ENCODE results near the gene CACYBP. TPM values are rescaled to one million over a fixed set of nuclear protein-coding genes. Genes with fewer than 3 reads are reported as not detected.

The CACYBP gene
- polyA plus RNA-seq, 2 of the 4 experiments (the other 2 are of a cell fraction) = 151 to 253 TPM

DNA sequence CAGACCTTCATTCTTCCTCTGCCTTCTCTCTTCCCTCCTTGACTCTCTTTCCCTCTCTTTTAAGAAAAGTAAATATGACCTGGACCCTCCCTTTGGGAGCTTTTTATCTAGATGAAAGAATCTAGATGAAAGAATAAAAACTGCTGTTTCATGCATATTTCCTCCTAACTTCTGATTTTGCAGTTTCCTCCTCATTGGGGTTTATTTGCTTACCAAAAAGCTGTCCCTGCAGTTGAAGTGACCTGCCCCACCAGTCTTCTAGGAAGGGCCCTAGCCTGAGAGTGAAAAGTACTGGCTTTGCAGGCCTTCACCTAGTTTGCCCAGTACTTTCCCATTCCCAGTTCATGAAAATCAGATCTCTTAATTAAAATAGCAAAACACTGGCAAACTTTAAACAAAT, 28.3 kb upstream of the CACYBP start:
- DNase-seq (ENCODE audit: low read depth in 1 of 2, low spot score in 1 of 2) = no peak
- no peak for FAIRE-seq
- Histone ChIP-seq H3K4me2 (no peak overlapping the region), H3K27ac (no peak overlapping the region), H3K9me3 (no peaks in the 10 kb centered on the region), H3K4me1 (peaks cover 14% of the 10 kb centered on the region), H3K4me3 (no peak overlapping the region)
- CTCF ChIA-PET = interaction anchor here (0.7 to 1.1 kb wide), 2 partner anchors 9 to 15 kb away, joined by 3 to 4 read pairs; no protein-coding TSS in a partner anchor
- ATAC-seq = no peak
- no peak for TF ChIP-seq FOSB (CRISPR knock-in tag; IDR thresholded peaks at IDR 0.05)
- POLR2A ChIA-PET = interaction anchor here (1.1 kb wide), 1 partner anchor 28 kb away, joined by 6 read pairs; the partner anchor contains the start of gene CACYBP

DNA sequence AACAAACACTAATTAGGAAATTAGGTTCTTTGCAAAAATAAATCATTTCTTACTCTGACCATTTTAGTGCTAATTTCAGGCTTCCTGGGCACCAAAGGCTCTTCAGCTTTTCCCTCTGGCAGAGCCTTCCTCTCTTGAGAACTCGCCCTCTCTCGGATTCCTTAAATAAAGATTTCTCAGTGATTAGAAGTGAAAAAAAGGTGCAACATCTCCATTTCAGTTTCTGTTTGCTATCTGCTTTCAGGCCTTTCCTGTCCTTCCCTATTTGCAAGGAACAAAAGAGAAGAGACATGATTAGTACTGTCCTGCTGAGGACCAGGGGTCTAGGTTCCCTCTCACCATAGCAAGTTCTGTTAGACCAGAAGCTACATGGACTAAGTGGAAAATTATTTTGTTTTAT, 27.8 kb upstream of the CACYBP start:
- peaks cover 18% of the 10 kb centered on the region for H3K4me1 ChIP-seq
- no peak overlapping the region for H3K4me3 ChIP-seq
- ATAC-seq (no peak), FAIRE-seq (no peak), DNase-seq (ENCODE audit: low read depth in 1 of 2, low spot score in 1 of 2) (no peak)
- 94% methylated on average over 2 of the region's 2 CpGs for whole genome bisulfite sequencing (ENCODE audit: missing lambda C conversion rate)
- POLR2A ChIA-PET = interaction anchor here (1.1 kb wide), 1 partner anchor 27 kb away, joined by 6 read pairs; the partner anchor contains the start of gene CACYBP
- CTCF ChIA-PET = interaction anchor here (0.7 to 1.1 kb wide), 2 partner anchors 9 to 15 kb away, joined by 3 to 4 read pairs; no protein-coding TSS in a partner anchor
- H3K9me3 ChIP-seq = no peaks in the 10 kb centered on the region
- H3K27ac ChIP-seq = no peak overlapping the region
- TF ChIP-seq SREBF2 (IDR thresholded peaks at IDR 0.05) = no peak
- TF ChIP-seq BHLHE40 (IDR thresholded peaks at IDR 0.05; ENCODE audit: low read depth, low read length) = no peak
- TF ChIP-seq SMC3 (IDR thresholded peaks at IDR 0.05) = no peak
- TF ChIP-seq PHF8 (IDR thresholded peaks at IDR 0.05; ENCODE audit: borderline replicate concordance, low read depth) = no peak
- no peak for TF ChIP-seq NFE2L2 (conservative IDR thresholded peaks at IDR 0.05; ENCODE audit: low read length)
- TF ChIP-seq, protein P1, sequence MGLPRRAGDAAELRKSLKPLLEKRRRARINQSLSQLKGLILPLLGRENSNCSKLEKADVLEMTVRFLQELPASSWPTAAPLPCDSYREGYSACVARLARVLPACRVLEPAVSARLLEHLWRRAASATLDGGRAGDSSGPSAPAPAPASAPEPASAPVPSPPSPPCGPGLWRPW (IDR thresholded peaks at IDR 0.05) = no peak
- TF ChIP-seq RNF2 (IDR thresholded peaks at IDR 0.05; ENCODE audit: borderline replicate concordance, low read depth) = no peak
- no peak for TF ChIP-seq HOXB13 (CRISPR knock-in tag; IDR thresholded peaks at IDR 0.05; ENCODE audit: low read depth)
- TF ChIP-seq, protein P2, sequence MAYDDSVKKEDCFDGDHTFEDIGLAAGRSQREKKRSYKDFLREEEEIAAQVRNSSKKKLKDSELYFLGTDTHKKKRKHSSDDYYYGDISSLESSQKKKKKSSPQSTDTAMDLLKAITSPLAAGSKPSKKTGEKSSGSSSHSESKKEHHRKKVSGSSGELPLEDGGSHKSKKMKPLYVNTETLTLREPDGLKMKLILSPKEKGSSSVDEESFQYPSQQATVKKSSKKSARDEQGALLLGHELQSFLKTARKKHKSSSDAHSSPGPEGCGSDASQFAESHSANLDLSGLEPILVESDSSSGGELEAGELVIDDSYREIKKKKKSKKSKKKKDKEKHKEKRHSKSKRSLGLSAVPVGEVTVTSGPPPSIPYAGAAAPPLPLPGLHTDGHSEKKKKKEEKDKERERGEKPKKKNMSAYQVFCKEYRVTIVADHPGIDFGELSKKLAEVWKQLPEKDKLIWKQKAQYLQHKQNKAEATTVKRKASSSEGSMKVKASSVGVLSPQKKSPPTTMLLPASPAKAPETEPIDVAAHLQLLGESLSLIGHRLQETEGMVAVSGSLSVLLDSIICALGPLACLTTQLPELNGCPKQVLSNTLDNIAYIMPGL (CRISPR knock-in tag; IDR thresholded peaks at IDR 0.05; ENCODE audit: borderline replicate concordance) = no peak
- TF ChIP-seq FOXS1 (CRISPR knock-in tag; IDR thresholded peaks at IDR 0.05) = no peak
- TF ChIP-seq NR3C1 (IDR thresholded peaks at IDR 0.05) = no peak
- no peak for TF ChIP-seq RCOR1 (IDR thresholded peaks at IDR 0.05; ENCODE audit: low read depth, low read length)
- no peak for TF ChIP-seq MAZ (IDR thresholded peaks at IDR 0.05; ENCODE audit: borderline replicate concordance, low read depth, low read length)
- no peak overlapping the region for H3K4me2 ChIP-seq

DNA sequence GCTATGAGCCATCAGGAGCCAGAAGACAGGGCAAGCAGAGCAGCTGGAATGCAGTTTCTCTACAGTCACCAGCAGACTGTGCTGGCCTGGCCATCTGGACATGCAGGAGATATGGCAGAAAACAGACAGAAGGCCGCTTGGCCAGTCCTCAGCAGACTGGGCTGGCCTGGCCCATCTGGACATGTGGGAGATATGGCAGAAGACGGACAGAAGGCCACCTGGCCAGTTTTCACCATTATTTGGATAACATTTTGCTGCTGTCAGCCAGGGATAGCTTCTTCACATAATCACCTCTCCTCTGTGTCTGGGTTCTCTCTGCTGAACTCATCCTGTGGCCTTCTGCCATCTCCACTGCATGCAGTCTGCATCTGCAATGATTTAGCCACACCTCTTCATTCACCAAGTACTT, 25.0 kb upstream of the CACYBP start:
- ATAC-seq (no peak), DNase-seq (ENCODE audit: low read depth in 1 of 2, low spot score in 1 of 2) (no peak), FAIRE-seq (no peak)
- H3K4me2 ChIP-seq = no peak overlapping the region
- 95% methylated on average over 2 of the region's 2 CpGs for WGBS (ENCODE audit: missing lambda C conversion rate)
- H3K27ac ChIP-seq = no peak overlapping the region
- POLR2A ChIA-PET = no interaction called here
- H3K4me1 ChIP-seq = peaks cover 13% of the 10 kb centered on the region
- no peak overlapping the region for H3K4me3 ChIP-seq
- CTCF ChIA-PET = interaction anchor here (1.4 to 3.6 kb wide), 2 partner anchors 8 to 12 kb away, joined by 6 to 10 read pairs; no protein-coding TSS in a partner anchor
- no peak for TF ChIP-seq NPAS2 (CRISPR knock-in tag; IDR thresholded peaks at IDR 0.05; ENCODE audit: borderline replicate concordance)
- H3K9me3 ChIP-seq = no peaks in the 10 kb centered on the region

DNA sequence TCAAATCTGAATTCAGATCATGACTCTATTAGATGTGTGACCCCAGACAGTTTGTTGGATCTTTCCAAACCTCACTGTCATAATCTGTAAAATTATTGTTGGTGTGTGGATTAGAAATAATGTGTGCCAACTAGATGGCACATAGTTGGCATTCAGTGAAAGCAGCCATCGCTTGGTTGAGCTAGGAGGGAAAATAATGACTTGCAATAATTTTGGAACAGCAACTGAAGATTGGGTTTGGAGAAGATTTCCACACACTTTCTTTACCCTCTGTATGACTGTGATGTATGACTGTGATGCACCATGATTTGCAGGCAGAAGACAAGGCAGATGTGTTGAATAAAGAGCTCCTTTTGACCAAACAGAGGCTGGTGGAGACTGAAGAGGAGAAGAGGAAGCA, 24.0 kb upstream of the CACYBP start:
- 87% methylated on average over 1 of the region's 1 CpG for WGBS (ENCODE audit: missing lambda C conversion rate)
- Histone ChIP-seq H3K4me2 (no peak overlapping the region), H3K4me3 (no peak overlapping the region), H3K27ac (no peak overlapping the region), H3K9me3 (no peaks in the 10 kb centered on the region), H3K4me1 (peaks cover 13% of the 10 kb centered on the region)
- FAIRE-seq (no peak), ATAC-seq (no peak; a peak in 1 of 6 replicates), DNase-seq (ENCODE audit: low read depth in 1 of 2, low spot score in 1 of 2) (no peak)
- POLR2A ChIA-PET = interaction anchor here (1.1 kb wide), 1 partner anchor 48 kb away, joined by 4 read pairs; the partner anchor contains the start of gene MRPS14
- TF ChIP-seq NFE2L2 (conservative IDR thresholded peaks at IDR 0.05; ENCODE audit: low read length) = peak; percentile 64
- TF ChIP-seq, protein P2 (CRISPR knock-in tag; IDR thresholded peaks at IDR 0.05; ENCODE audit: borderline replicate concordance) = no peak
- TF ChIP-seq RARB (CRISPR knock-in tag; IDR thresholded peaks at IDR 0.05) = no peak
- TF ChIP-seq, protein P3, sequence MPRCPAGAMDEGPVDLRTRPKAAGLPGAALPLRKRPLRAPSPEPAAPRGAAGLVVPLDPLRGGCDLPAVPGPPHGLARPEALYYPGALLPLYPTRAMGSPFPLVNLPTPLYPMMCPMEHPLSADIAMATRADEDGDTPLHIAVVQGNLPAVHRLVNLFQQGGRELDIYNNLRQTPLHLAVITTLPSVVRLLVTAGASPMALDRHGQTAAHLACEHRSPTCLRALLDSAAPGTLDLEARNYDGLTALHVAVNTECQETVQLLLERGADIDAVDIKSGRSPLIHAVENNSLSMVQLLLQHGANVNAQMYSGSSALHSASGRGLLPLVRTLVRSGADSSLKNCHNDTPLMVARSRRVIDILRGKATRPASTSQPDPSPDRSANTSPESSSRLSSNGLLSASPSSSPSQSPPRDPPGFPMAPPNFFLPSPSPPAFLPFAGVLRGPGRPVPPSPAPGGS (IDR thresholded peaks at IDR 0.05) = no peak
- no peak for TF ChIP-seq MAZ (IDR thresholded peaks at IDR 0.05; ENCODE audit: borderline replicate concordance, low read depth, low read length)
- CTCF ChIA-PET = interaction anchor here (1.3 to 3.6 kb wide), 2 partner anchors 10 to 207 kb away, joined by 3 to 10 read pairs; no protein-coding TSS in a partner anchor

All from A549 (cell line).